Endothelial cell of umbilical vein (primary cell): Measurements from ENCODE around the gene TRIM71. TPM values are rescaled to one million over a fixed set of nuclear protein-coding genes. Genes with fewer than 3 reads are reported as not detected.

Experiments used
- Bru-seq: library from RNA; stranded (reverse); fragments of 400-500 nt; gene quantifications from one replicate; lab custom pipeline; 2021; lab: Mats Ljungman, UMichigan
- BruChase-seq, 2 experiments: library from RNA; stranded (reverse); fragments of 400-500 nt; gene quantifications; one replicate each; lab custom pipeline; 2021; lab: Mats Ljungman, UMichigan
- BruUV-seq: library from RNA; stranded (reverse); fragments of 400-500 nt; replicated peaks from 2 replicates; lab custom pipeline; 2021; lab: Mats Ljungman, UMichigan
- CTCF ChIA-PET: fragments of 300-600, 350-600 bp; sonication (Branson Sonifier 250); formaldehyde crosslinking; loops from one replicate; lab custom pipeline; 2021; ENCODE audit warnings: antibody characterized with exemption, inconsistent platforms; lab: Charles Lee
- POLR2A ChIA-PET: fragments of 300-600, 350-600 bp; sonication (Branson Sonifier 250); formaldehyde crosslinking; loops from one replicate; lab custom pipeline; 2021; ENCODE audit warnings: antibody characterized with exemption, inconsistent platforms; lab: Charles Lee
- DNase-seq: peaks from one replicate; pipeline ENCODE4 v3.0.0-alpha.2; 2011; ENCODE audit warnings: low read depth, low spot score
- FAIRE-seq: peaks from 2 replicates; lab custom pipeline; 2011; peaks lifted over from hg19 to GRCh38; lab: Jason Lieb, UNC
- H2AFZ ChIP-seq: 2 replicates; pipeline ENCODE4 v1.6.0; 2012; ENCODE audit warnings: low read depth, low read length, control low read depth, inconsistent platforms
- H3K27ac ChIP-seq: 2 replicates; pipeline ENCODE4 v1.5.1; 2011; ENCODE audit warnings: low read depth, mild to moderate bottlenecking, control low read depth, low read length, moderate library complexity; ENCODE audit not compliant: insufficient read depth
- H3K27me3 ChIP-seq, 2 experiments: 2 replicates each; pipeline versions ENCODE4 v1.6.0 to v1.6.1; 2011; ENCODE audit warnings: low read length in 2 of 2, mixed read lengths in 1 of 2; ENCODE audit not compliant: control insufficient read depth in 2 of 2, insufficient read depth in 2 of 2
- H3K36me3 ChIP-seq, 2 experiments: 2 replicates in 1 of 2; 3 replicates in 1 of 2; pipeline ENCODE4 v1.5.1; 2011; ENCODE audit warnings: low read length in 2 of 2, mild to moderate bottlenecking in 1 of 2, moderate library complexity in 1 of 2; ENCODE audit not compliant: control insufficient read depth in 2 of 2, insufficient read depth in 2 of 2; ENCODE audit errors: extremely low read depth in 1 of 2
- H3K4me1 ChIP-seq: 3 replicates; pipeline ENCODE4 v1.5.1; 2011; ENCODE audit warnings: mild to moderate bottlenecking, low read length; ENCODE audit not compliant: control insufficient read depth, insufficient read depth; ENCODE audit errors: extremely low read depth
- H3K4me2 ChIP-seq: 2 replicates; pipeline ENCODE4 v1.6.1; 2011; ENCODE audit warnings: low read length, control low read depth, mixed read lengths; ENCODE audit not compliant: insufficient read depth
- H3K4me3 ChIP-seq, 3 experiments: fragments of 200-600 bp in 1 of 3; sonication (generic), shearing (Covaris generic) in 1 of 3; replicated peaks in 1 of 3; 2 replicates each; pipeline ENCODE4 v1.5.1; 2011 to 2016; ENCODE audit warnings: control low read depth in 3 of 3, low read length in 3 of 3, mild to moderate bottlenecking in 2 of 3, inconsistent platforms in 1 of 3, low read depth in 1 of 3, moderate library complexity in 1 of 3; ENCODE audit not compliant: insufficient read depth in 1 of 3
- H3K79me2 ChIP-seq: 2 replicates; pipeline ENCODE4 v1.6.0; 2012; ENCODE audit warnings: low read length, inconsistent platforms; ENCODE audit not compliant: control insufficient read depth, insufficient read depth
- H3K9ac ChIP-seq: replicated peaks from 2 replicates; pipeline ENCODE3; 2011; ENCODE audit warnings: low read length, control low read depth; ENCODE audit not compliant: insufficient read depth; ENCODE audit errors: extremely low read depth
- H3K9me1 ChIP-seq: replicated peaks from 3 replicates; pipeline ENCODE4 v1.6.0; 2011; ENCODE audit warnings: mild to moderate bottlenecking, low read length; ENCODE audit not compliant: control insufficient read depth, insufficient read depth; ENCODE audit errors: extremely low read depth
- H3K9me3 ChIP-seq: replicated peaks from 2 replicates; pipeline ENCODE4 v1.5.1; 2012; ENCODE audit warnings: low read length, inconsistent platforms; ENCODE audit not compliant: control insufficient read depth, insufficient read depth
- H4K20me1 ChIP-seq: replicated peaks from 2 replicates; pipeline ENCODE3; 2011; ENCODE audit warnings: mild to moderate bottlenecking, low read length; ENCODE audit not compliant: control insufficient read depth, insufficient read depth; ENCODE audit errors: extremely low read depth
- CTCF ChIP-seq, 2 donors: IDR thresholded peaks; 1 replicate in 1 of 2; 2 replicates in 1 of 2; pipeline ENCODE4 v1.5.1; 2011; ENCODE audit warnings: low read length in 2 of 2, mild to moderate bottlenecking in 2 of 2, moderate library complexity in 2 of 2, control low read depth in 1 of 2, inconsistent platforms in 1 of 2, low read depth in 1 of 2; ENCODE audit not compliant: insufficient read depth in 1 of 2; ENCODE audit errors: extremely low read depth in 1 of 2
- EZH2 ChIP-seq: IDR thresholded peaks from 2 replicates; pipeline ENCODE4 v1.6.1; 2012; ENCODE audit warnings: borderline replicate concordance, low read depth, mild to moderate bottlenecking, moderate library complexity, low read length, inconsistent platforms; ENCODE audit not compliant: severe bottlenecking
- FOS ChIP-seq: IDR thresholded peaks from 2 replicates; pipeline ENCODE4 v1.6.1; 2011; ENCODE audit warnings: mild to moderate bottlenecking, low read length, moderate library complexity, borderline replicate concordance; ENCODE audit not compliant: insufficient read depth
- GATA2 ChIP-seq: IDR thresholded peaks from 2 replicates; pipeline ENCODE4 v1.7.0; 2011; ENCODE audit warnings: low read depth, mild to moderate bottlenecking, moderate library complexity, mixed read lengths, low read length; ENCODE audit not compliant: insufficient read length, insufficient read depth
- JUN ChIP-seq: IDR thresholded peaks from 2 replicates; pipeline ENCODE4 v1.6.1; 2011; ENCODE audit warnings: borderline replicate concordance, low read depth; ENCODE audit not compliant: insufficient read length, insufficient read depth
- MAX ChIP-seq: IDR thresholded peaks from 2 replicates; pipeline ENCODE4 v1.6.1; 2011; ENCODE audit not compliant: insufficient read depth, insufficient read length
- MYC ChIP-seq: IDR thresholded peaks from one replicate; pipeline ENCODE4 v1.6.1; 2011; ENCODE audit warnings: mild to moderate bottlenecking, low read depth, low read length
- POLR2A ChIP-seq: IDR thresholded peaks from 2 replicates; pipeline ENCODE4 v1.6.1; 2012; ENCODE audit warnings: low read depth, mild to moderate bottlenecking, control low read depth, low read length
- POLR2AphosphoS5 ChIP-seq: IDR thresholded peaks from 2 replicates; pipeline ENCODE4 v1.6.1; 2012; ENCODE audit warnings: low read depth, mild to moderate bottlenecking, control low read depth, low read length, moderate library complexity; ENCODE audit not compliant: insufficient read depth
- dilution Hi-C: fragments of 300-500 bp; cut with MboI; formaldehyde crosslinking; loops from one replicate; pipeline ENCODE4 v1.15.0; 2019; ENCODE audit warnings: low sequenced_read_pairs; ENCODE audit not compliant: extremely low pct_ligation_motif_present
- intact Hi-C: fragments of 100-400 bp; cut with micrococcal nuclease; formaldehyde crosslinking; loops from one replicate; pipeline ENCODE4 v1.10.0; 2022
- long read RNA-seq: library from polyadenylated mRNA; stranded (forward); transcript quantifications from one replicate; pipeline ENCODE4 v2.0.0, GENCODE V29; 2021
- polyA minus RNA-seq, 3 experiments: library from RNA; depleted of rRNA, polyadenylated mRNA; stranded (reverse); fragments of >200 nt; gene quantifications; 1 replicate in 1 of 3; 2 replicates in 2 of 3; pipeline ENCODE4 v1.2.3, GENCODE V29; 2011
- polyA plus RNA-seq, 4 experiments: library from polyadenylated mRNA; depleted of rRNA in 3 of 4; stranded (reverse) in 3 of 4; unstranded in 1 of 4; fragments of >200 nt; gene quantifications; 2 replicates each; pipeline versions ENCODE4 v1.2.1 to v1.2.3, GENCODE V29; 2011 to 2012; ENCODE audit warnings: missing spikeins in 1 of 4
- total RNA-seq: library from RNA; stranded (reverse); gene quantifications from 2 replicates; pipeline ENCODE4 v1.2.3, GENCODE V29; 2021

TRIM71 gene
- total RNA-seq (not detected in 2 replicates), polyA plus RNA-seq (0.02 TPM in 1 of 2 replicates, not detected in the other), polyA minus RNA-seq (not detected in 2 replicates), Bru-seq, nascent RNA (percentile 6 among the genes with signal in this experiment), BruChase-seq, experiment 1, labeled RNA remaining after a 6-hour chase (percentile 7 among the genes with signal in this experiment), BruChase-seq, experiment 2, labeled RNA remaining after a 2-hour chase (percentile 4 among the genes with signal in this experiment)
- not detected in 2 replicates for polyA plus RNA-seq (2011; cell fraction: cytosol; rRNA removed)
- polyA plus RNA-seq (2011; cell fraction: nucleus; rRNA removed) = not detected in 2 replicates
- not detected in 2 replicates for polyA plus RNA-seq (2012)
- not detected for polyA minus RNA-seq (2011; cell fraction: cytosol; rRNA and poly(A)+ RNA removed)
- not detected in 2 replicates for polyA minus RNA-seq (2011; cell fraction: nucleus; rRNA and poly(A)+ RNA removed)
- long read RNA-seq = 0 reads

GRCh38 chr3:32817558-32818228 is at the start of gene TRIM71:
TSS of gene TRIM71 (plus strand) at chr3:32817997. CDS start at chr3:32818081, 84 bp downstream.
- Histone ChIP-seq H3K9me3 (no peaks in the 10 kb centered on the region), H2AFZ (peak within 1 kb of the TSS; percentile 69), H3K4me2 (peak within 1 kb of the TSS; percentile 39), H3K36me3 (no peaks in the 10 kb centered on the region), H3K9me1 (no peaks in the 10 kb centered on the region), H3K4me1 (peaks cover 6% of the 10 kb centered on the region), H3K27me3 (peaks cover 68 to 86% of the 10 kb centered on the region in 2 experiments), H3K27ac (no peak within 1 kb of the TSS), H3K4me3 (peak within 1 kb of the TSS in 1 of 3 experiments; percentile 12), H4K20me1 (no peaks in the 10 kb centered on the region), H3K9ac (no peak within 1 kb of the TSS), H3K79me2 (no peaks in the 10 kb centered on the region)
- intact Hi-C loops (no loop called here), dilution Hi-C loops (no loop called here)
- TF ChIP-seq EZH2 = peak; percentile 55
- no peak for TF ChIP-seq GATA2
- POLR2A ChIA-PET = no interaction called here
- BruUV-seq = no TSS peak
- CTCF ChIA-PET = no interaction called here
- DNase-seq (no peak), FAIRE-seq (no peak)

GRCh38 chr3:32778389-32778788 is 39.4 kb upstream of the TRIM71 start:
- no peak for FAIRE-seq
- no peaks in the 10 kb centered on the region for H3K36me3 ChIP-seq
- H4K20me1 ChIP-seq = no peaks in the 10 kb centered on the region
- H3K9me1 ChIP-seq = no peaks in the 10 kb centered on the region
- no peak overlapping the region for H3K4me2 ChIP-seq
- H3K9ac ChIP-seq = no peak overlapping the region
- ChIA-PET POLR2A (no interaction called here), CTCF (no interaction called here)
- no peak overlapping the region for H3K4me3 ChIP-seq
- H3K9me3 ChIP-seq = no peaks in the 10 kb centered on the region
- DNase-seq = no peak
- no peak overlapping the region for H2AFZ ChIP-seq
- intact Hi-C loops = no loop called here
- no peak overlapping the region for H3K27ac ChIP-seq
- no TSS peak for BruUV-seq
- dilution Hi-C loops = no loop called here
- H3K4me1 ChIP-seq = peaks cover 4% of the 10 kb centered on the region
- no peaks in the 10 kb centered on the region for H3K27me3 ChIP-seq
- no peaks in the 10 kb centered on the region for H3K79me2 ChIP-seq
- TF ChIP-seq CTCF (IDR thresholded peaks at IDR 0.05; ENCODE audit: extremely low read depth in 1 of 2, insufficient read depth in 1 of 2, low read depth in 1 of 2, low read length in 2 of 2) = no peak
- no peak for TF ChIP-seq MYC
- no peak for TF ChIP-seq JUN
- no peak for TF ChIP-seq POLR2A
- TF ChIP-seq FOS = no peak
- no peak for TF ChIP-seq EZH2
- TF ChIP-seq GATA2 = no peak
- no peak for TF ChIP-seq POLR2AphosphoS5
- TF ChIP-seq MAX = no peak
